ENCODE data around the gene IL13.
"Not testable (repeated sequence)": the region's sequence is repeated elsewhere in the genome, so short reads cannot be mapped to it uniquely, and the experiment has no call there.

IL13 gene

DNA sequence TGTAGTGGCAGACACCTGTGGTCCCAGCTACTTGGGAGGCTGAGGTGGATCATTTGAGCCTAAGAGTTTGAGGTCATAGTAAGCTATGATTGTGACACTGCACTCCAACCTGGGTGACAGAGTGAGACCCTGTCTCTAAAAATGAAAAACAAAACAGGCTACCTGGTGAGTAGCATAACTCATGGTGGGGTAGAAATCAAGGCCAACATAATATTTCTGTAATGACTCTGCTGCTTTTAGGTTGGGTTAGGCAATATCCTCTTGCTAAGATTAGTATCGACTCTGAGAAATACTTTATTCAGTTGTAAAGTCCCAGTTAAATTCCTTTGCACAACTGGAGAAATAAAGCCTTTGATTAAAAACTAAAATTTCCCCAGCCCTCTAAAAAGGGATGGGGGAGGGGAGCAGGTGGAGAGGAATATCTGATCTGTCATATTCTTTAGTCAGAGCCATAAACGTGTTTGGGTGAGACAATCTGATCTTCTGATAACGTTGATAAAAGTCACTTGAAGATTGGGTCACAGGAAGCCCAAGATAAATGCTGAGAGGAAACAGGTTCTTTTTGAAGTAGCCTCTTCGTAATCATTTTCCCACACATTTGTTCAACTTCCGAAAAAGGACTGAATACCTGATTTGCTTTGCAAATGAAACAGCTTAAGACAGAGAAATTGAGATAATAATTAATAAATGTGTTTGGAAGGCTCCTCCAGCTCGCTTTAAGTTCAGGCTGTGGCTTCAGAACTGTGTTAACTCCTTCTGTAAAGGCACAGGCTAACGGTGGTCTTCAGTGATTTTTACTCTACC, 30.8 kb downstream of the IL13 start:
- no peak overlapping the region for H3K4me3 ChIP-seq (ENCODE audit: low read depth, low read length)

DNA sequence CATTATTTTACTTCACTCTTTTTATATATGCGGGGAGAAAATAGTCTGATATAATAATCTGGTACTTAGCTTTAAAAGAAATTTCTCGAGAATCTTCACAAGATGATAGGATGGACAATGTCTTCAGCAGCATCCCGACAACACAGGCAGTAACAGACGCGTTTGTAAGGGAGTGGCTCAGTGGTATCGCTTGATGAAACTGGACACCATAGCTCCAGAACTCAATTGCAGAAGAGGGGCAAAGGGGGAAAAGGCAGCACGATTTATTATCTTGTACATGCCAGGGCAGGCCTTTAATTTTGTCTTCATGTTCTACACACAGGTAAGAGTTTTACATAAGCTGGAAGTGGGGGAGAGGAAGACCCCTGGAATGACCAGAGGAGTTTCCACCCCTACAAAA, 31.5 kb downstream of the IL13 start:
- no peak overlapping the region for H3K4me3 ChIP-seq (ENCODE audit: low read depth, low read length)

GRCh38 chr5:132690156-132690555, 32.2 kb downstream of the IL13 start:
- H3K4me3 ChIP-seq (ENCODE audit: low read depth, low read length) = no peak overlapping the region

DNA sequence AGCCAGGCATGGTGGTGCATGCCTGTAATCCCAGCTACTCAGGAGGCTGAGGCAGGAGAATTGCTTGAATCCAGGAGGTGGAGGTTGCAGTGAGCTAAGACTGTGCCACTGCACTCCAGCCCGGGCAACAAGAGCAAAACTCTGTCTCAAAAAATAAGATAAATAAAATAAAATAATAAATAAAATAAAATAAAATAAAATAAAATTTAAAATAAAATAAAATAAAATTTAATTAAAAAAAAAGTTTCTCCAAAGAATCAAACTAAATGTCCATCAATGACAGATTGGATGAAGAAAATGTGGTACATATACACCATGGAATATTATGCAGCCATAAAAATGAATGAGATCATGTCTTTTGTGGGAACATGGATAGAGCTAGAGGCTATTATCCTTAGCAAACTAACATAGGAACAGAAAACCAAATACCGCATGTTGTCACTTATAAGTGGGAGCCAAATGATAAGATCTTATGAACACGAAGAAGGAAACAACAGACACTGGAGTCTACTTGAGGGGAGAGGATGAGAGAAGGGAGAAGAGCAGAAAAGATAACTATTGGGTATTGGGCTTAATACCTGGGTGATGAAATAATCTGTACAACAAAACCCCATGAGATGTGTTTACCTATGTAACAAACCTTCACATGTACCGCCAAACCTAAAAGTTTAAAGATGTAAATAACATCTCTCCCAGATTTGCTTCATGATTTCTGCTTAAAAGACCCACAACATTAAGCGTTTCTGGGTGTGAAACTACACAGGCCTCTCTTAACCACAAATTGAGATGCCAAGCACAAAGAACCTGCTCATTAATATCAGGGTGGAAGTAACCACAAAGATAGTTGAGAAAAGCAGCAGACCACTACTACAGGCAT, 34.0 kb downstream of the IL13 start:
- not testable (repeated sequence) for H3K4me3 ChIP-seq (ENCODE audit: low read depth, low read length)

- no peak overlapping the region for H3K4me3 ChIP-seq (ENCODE audit: low read depth, low read length)
These were observed 34.6 kb downstream of the IL13 start for GRCh38 chr5:132692632-132692967.

DNA sequence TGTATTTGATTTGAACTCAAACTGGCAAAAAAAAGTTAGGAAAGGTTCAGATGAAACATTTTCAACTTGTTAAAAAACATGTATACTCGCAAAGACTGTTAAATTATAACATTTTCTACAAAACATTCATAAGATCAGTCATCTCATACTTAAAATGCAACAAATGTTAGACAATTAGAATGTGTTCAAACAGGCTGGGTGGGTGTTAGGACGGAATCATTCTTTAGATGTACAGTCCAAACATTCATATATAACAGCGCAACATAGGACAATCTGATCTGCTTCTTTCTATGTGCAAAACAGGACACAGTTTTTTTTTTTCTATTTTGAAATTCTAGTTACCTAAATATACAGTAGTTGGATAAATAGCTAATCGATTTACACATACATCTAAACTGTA, 38.0 kb downstream of the IL13 start:
- no peak overlapping the region for H3K4me3 ChIP-seq (ENCODE audit: low read depth, low read length)

DNA sequence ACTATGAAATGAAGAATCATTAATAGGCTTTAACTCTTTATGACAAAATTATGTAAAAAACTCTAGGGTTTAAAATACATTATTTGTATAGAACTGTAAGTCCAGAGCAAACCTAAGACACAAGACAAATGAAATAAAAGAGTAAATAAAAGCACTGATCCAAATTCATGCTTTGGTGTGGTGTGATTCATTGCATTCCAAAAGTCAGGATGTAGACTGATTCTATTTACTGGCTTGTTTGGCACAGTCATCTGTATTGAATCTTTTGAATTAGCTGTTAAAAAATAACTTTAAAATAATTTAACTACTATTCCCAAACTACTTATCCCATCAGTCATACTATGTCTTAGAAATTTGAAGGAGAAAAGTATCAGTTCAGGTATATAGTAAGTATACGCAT, 46.9 kb downstream of the IL13 start:
- no peak overlapping the region for H3K4me3 ChIP-seq (ENCODE audit: low read depth, low read length)

GRCh38 chr5:132708645-132709044, 50.7 kb downstream of the IL13 start:
- no peak overlapping the region for H3K4me3 ChIP-seq (ENCODE audit: low read depth, low read length)

All from iPS-11a (cell line).